Osteocyte (in vitro differentiated cells): Measurements from ENCODE around the gene MBNL1. TPM values are rescaled to one million over a fixed set of nuclear protein-coding genes. Genes with fewer than 3 reads are reported as not detected.

Source experiments
- DNase-seq: peaks from one replicate; pipeline ENCODE4 v3.0.0; 2021; ENCODE audit warnings: mixed read lengths; ENCODE audit not compliant: unreplicated experiment; ENCODE audit errors: extremely low spot score
- H3K27ac Mint-ChIP-seq: one replicate; pipeline ENCODE4 v1.8.0; 2021; ENCODE audit warnings: mild to moderate bottlenecking, mixed read lengths; ENCODE audit not compliant: unreplicated experiment
- H3K27me3 Mint-ChIP-seq: one replicate; pipeline ENCODE4 v1.8.0; 2021; ENCODE audit warnings: mixed read lengths; ENCODE audit not compliant: unreplicated experiment
- H3K36me3 Mint-ChIP-seq: one replicate; pipeline ENCODE4 v1.8.0; 2021; ENCODE audit warnings: mixed read lengths; ENCODE audit not compliant: unreplicated experiment
- H3K4me1 Mint-ChIP-seq: one replicate; pipeline ENCODE4 v1.8.0; 2021; ENCODE audit warnings: mixed read lengths; ENCODE audit not compliant: unreplicated experiment
- H3K4me3 Mint-ChIP-seq: one replicate; pipeline ENCODE4 v1.8.0; 2021; ENCODE audit warnings: mild to moderate bottlenecking, moderate library complexity, mixed read lengths; ENCODE audit not compliant: unreplicated experiment
- H3K9me3 Mint-ChIP-seq: one replicate; pipeline ENCODE4 v1.8.0; 2021; ENCODE audit warnings: mixed read lengths; ENCODE audit not compliant: unreplicated experiment
- total RNA-seq: library from RNA; stranded (reverse); gene quantifications from 2 replicates; pipeline ENCODE4 v1.2.1, GENCODE V29; 2021
- TF ChIP-seq, protein P1 (sequence below): fragments of 200-600 bp; sonication (generic); IDR thresholded peaks from 2 replicates; pipeline ENCODE4 v1.5.0; 2021; ENCODE audit warnings: antibody characterized with exemption, mild to moderate bottlenecking, moderate library complexity

MBNL1 gene
- total RNA-seq, 1 donor from 2014 or later = 166 TPM

- Mint-ChIP-seq H3K27ac (no peak overlapping the region), H3K27me3 (no peaks in the 10 kb centered on the region), H3K36me3 (peaks cover 19% of the 10 kb centered on the region), H3K4me3 (no peak overlapping the region), H3K4me1 (no peaks in the 10 kb centered on the region), H3K9me3 (no peaks in the 10 kb centered on the region)
- TF ChIP-seq, protein P1, sequence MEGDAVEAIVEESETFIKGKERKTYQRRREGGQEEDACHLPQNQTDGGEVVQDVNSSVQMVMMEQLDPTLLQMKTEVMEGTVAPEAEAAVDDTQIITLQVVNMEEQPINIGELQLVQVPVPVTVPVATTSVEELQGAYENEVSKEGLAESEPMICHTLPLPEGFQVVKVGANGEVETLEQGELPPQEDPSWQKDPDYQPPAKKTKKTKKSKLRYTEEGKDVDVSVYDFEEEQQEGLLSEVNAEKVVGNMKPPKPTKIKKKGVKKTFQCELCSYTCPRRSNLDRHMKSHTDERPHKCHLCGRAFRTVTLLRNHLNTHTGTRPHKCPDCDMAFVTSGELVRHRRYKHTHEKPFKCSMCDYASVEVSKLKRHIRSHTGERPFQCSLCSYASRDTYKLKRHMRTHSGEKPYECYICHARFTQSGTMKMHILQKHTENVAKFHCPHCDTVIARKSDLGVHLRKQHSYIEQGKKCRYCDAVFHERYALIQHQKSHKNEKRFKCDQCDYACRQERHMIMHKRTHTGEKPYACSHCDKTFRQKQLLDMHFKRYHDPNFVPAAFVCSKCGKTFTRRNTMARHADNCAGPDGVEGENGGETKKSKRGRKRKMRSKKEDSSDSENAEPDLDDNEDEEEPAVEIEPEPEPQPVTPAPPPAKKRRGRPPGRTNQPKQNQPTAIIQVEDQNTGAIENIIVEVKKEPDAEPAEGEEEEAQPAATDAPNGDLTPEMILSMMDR = no peak
- no peak for DNase-seq
Observed at GRCh38 chr3:152455989-152456388, 187.3 kb downstream of the MBNL1 start.

DNA sequence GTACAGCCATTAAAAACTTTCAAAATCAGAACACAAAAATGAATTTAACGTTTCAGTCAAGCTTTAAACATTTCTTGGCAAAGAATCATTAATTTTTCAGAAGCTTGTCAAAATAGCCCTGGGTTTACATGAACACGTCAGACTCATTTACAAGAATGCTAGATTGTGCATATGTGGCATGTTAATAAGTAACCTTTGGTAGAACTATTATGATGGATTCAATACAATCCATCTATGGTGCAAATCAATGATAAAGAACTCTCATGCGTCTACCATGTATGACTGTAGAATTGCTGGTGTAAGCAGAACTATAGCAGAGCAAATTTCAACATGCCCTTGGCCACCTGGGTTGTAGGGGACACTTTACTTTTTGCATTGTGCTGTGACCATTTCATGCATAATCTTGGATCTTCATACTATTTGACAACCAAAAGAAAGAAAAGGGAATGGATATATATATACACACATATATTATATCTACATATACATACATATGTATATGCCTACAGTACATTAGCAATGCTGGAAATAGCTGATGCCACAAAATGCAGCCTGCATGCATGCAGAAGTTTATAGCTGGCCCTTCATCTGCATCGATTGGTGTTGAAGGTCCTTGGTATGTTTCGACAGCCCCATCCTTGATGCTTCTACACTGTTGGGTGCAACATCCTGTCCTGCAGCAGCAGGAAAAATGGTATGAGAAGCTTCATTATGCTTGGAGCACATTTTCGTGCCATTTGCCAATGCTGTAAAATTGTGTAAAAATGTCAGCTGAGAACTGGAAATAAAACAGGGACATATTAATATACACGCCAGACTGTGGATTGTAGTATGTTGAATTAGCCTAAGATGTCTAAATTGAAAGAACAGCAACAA lies 189.0 kb downstream of the MBNL1 start:
- Mint-ChIP-seq H3K4me1 (no peaks in the 10 kb centered on the region), H3K27me3 (no peaks in the 10 kb centered on the region), H3K27ac (no peak overlapping the region), H3K4me3 (no peak overlapping the region), H3K9me3 (no peaks in the 10 kb centered on the region), H3K36me3 (peaks cover 15% of the 10 kb centered on the region)
- DNase-seq = no peak
- TF ChIP-seq, protein P1 = no peak

- DNase-seq = no peak
- no peaks in the 10 kb centered on the region for H3K9me3 Mint-ChIP-seq
- peaks cover 20% of the 10 kb centered on the region for H3K36me3 Mint-ChIP-seq
- H3K27ac Mint-ChIP-seq = no peak overlapping the region
- TF ChIP-seq, protein P1 = no peak
- H3K4me1 Mint-ChIP-seq = peaks cover 5% of the 10 kb centered on the region
- no peak overlapping the region for H3K4me3 Mint-ChIP-seq
- H3K27me3 Mint-ChIP-seq = no peaks in the 10 kb centered on the region
Observed at GRCh38 chr3:152458376-152459117, 189.8 kb downstream of the MBNL1 start.

GRCh38 chr3:152459118-152459515 lies 190.4 kb downstream of the MBNL1 start:
- Mint-ChIP-seq H3K27ac (no peak overlapping the region), H3K9me3 (no peaks in the 10 kb centered on the region), H3K4me1 (peaks cover 7% of the 10 kb centered on the region), H3K4me3 (no peak overlapping the region), H3K27me3 (no peaks in the 10 kb centered on the region), H3K36me3 (peaks cover 22% of the 10 kb centered on the region)
- TF ChIP-seq, protein P1 = no peak
- DNase-seq = no peak

DNA sequence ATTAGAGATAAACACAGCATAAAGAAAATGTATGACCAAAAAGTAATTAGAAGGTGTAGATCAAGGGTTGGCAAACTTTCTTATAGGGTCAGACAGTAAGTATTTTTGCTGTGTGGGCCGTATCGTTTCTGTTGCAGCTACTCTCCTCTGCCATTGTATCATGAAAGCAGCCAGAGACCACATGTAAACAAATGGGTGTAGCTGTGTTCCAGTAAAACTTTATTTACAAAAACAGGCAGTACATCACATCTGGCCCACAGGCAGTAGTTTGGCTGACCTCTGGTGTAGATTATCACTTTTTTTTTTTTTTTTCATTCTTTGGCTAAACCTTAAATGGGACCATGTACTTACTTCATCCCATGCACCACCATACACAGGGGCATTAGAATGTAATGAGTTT lies 190.8 kb downstream of the MBNL1 start:
- Mint-ChIP-seq H3K4me1 (peaks cover 7% of the 10 kb centered on the region), H3K27ac (no peak overlapping the region), H3K36me3 (peaks cover 22% of the 10 kb centered on the region), H3K4me3 (no peak overlapping the region), H3K27me3 (no peaks in the 10 kb centered on the region), H3K9me3 (no peaks in the 10 kb centered on the region)
- no peak for DNase-seq
- TF ChIP-seq, protein P1 = no peak
